GM12878 (cell line): ENCODE measurements around the gene ABHD13. TPM values are rescaled to one million over a fixed set of nuclear protein-coding genes. Genes with fewer than 3 reads are reported as not detected.
A peak's percentile ranks its signal among the peaks of the same experiment; 100 is the strongest.

Source experiments
- ATF7 ChIP-seq: fragments of 450-650 bp; IDR thresholded peaks from 2 replicates; pipeline ENCODE4 v1.6.1; 2016; ENCODE audit warnings: low read depth, mild to moderate bottlenecking
- BACH1 ChIP-seq: fragments of 450-650 bp; IDR thresholded peaks from 2 replicates; pipeline ENCODE4 v1.6.1; 2017; ENCODE audit warnings: mild to moderate bottlenecking, borderline replicate concordance
- CBX3 ChIP-seq: fragments of 200-600 bp; sonication (generic); IDR thresholded peaks from 2 replicates; pipeline ENCODE4 v1.6.1; 2016; ENCODE audit warnings: low read depth, borderline replicate concordance
- CHD1 ChIP-seq: IDR thresholded peaks from 2 replicates; pipeline ENCODE4 v1.6.1; 2012; ENCODE audit warnings: low read depth, low read length, improper control_type of control experiment
- CREB1 ChIP-seq: IDR thresholded peaks from 2 replicates; pipeline ENCODE4 v1.6.1; 2012; ENCODE audit warnings: low read depth, mild to moderate bottlenecking, inconsistent platforms
- E2F4 ChIP-seq: IDR thresholded peaks from 2 replicates; pipeline ENCODE4 v1.6.1; 2012; ENCODE audit warnings: low read depth, low read length, improper control_type of control experiment
- FOXM1 ChIP-seq: IDR thresholded peaks from 2 replicates; pipeline ENCODE4 v1.6.1; 2012; ENCODE audit warnings: low read depth, mild to moderate bottlenecking, inconsistent platforms, low read length, moderate library complexity
- GATAD2B ChIP-seq: fragments of 450-650 bp; conservative IDR thresholded peaks from 2 replicates; pipeline ENCODE4 v1.6.1; 2017; ENCODE audit warnings: low read depth, mild to moderate bottlenecking, moderate library complexity
- IKZF1 ChIP-seq: fragments of 450-650 bp; conservative IDR thresholded peaks from 2 replicates; pipeline ENCODE4 v1.6.1; 2017; ENCODE audit warnings: antibody characterized with exemption, mild to moderate bottlenecking
- IRF3 ChIP-seq: fragments of 450-650 bp; IDR thresholded peaks from 2 replicates; pipeline ENCODE4 v1.6.1; 2014; ENCODE audit warnings: mild to moderate bottlenecking
- MYB ChIP-seq: fragments of 150-350 bp; IDR thresholded peaks from 2 replicates; pipeline ENCODE4 v1.6.1; 2014; ENCODE audit warnings: mild to moderate bottlenecking, low read depth, low read length, borderline replicate concordance
- NBN ChIP-seq: fragments of 450-650 bp; IDR thresholded peaks from 2 replicates; pipeline ENCODE4 v1.6.1; 2016
- NFYB ChIP-seq: IDR thresholded peaks from 2 replicates; pipeline ENCODE4 v1.6.1; 2011; ENCODE audit warnings: low read depth, mild to moderate bottlenecking, low read length, improper control_type of control experiment, moderate library complexity; ENCODE audit not compliant: insufficient read depth
- PAX8 ChIP-seq: fragments of 450-650 bp; IDR thresholded peaks from 2 replicates; pipeline ENCODE4 v1.6.1; 2017; ENCODE audit warnings: mild to moderate bottlenecking, moderate library complexity
- PML ChIP-seq: IDR thresholded peaks from 2 replicates; pipeline ENCODE4 v1.6.1; 2012; ENCODE audit warnings: low read length, inconsistent platforms
- PRDM15 ChIP-seq: fragments of 450-650 bp; formaldehyde crosslinking; IDR thresholded peaks from 2 replicates; pipeline ENCODE4 v1.4.0; 2020; ENCODE audit warnings: mild to moderate bottlenecking, moderate library complexity
- TARDBP ChIP-seq: IDR thresholded peaks from 2 replicates; pipeline ENCODE4 v1.6.1; 2016; ENCODE audit warnings: borderline replicate concordance
- TBL1XR1 ChIP-seq: IDR thresholded peaks from 2 replicates; pipeline ENCODE4 v1.6.1; 2012; ENCODE audit warnings: low read depth, low read length, improper control_type of control experiment
- TCF7 ChIP-seq: IDR thresholded peaks from 2 replicates; pipeline ENCODE4 v1.6.1; 2014; ENCODE audit warnings: antibody characterized with exemption, borderline replicate concordance
- ZNF592 ChIP-seq: fragments of 450-650 bp; IDR thresholded peaks from 2 replicates; pipeline ENCODE4 v1.6.1; 2017; ENCODE audit warnings: mild to moderate bottlenecking, moderate library complexity
- polyA plus RNA-seq, 11 experiments: library from polyadenylated mRNA; depleted of rRNA in 4 of 11; unstranded in 6 of 11; stranded (reverse) in 5 of 11; fragments of >200 nt; fragmentation: Nextera tagmentation in 4 of 11; fragmentation: Illumina TruSeq in 1 of 11; extraction: Ambion mirVana in 4 of 11; extraction: Trizol in 1 of 11; gene quantifications; 1 replicate in 1 of 11; 2 replicates in 10 of 11; pipeline versions ENCODE4 v1.2.1 to v1.2.3, GENCODE V29; 2011 to 2016; ENCODE audit warnings: inconsistent platforms in 2 of 11, missing spikeins in 2 of 11, low read depth in 1 of 11
- total RNA-seq, 4 experiments: library from RNA; depleted of rRNA in 3 of 4; stranded (reverse); fragments of >200 nt in 3 of 4; fragmentation: Illumina TruSeq in 1 of 4; extraction: Trizol in 1 of 4; gene quantifications; 2 replicates each; pipeline versions ENCODE4 v1.2.1 to v1.2.3, GENCODE V29; 2013 to 2021

ABHD13 gene
- total and polyA plus RNA-seq, 10 of the 15 experiments (the other 5 are each of a cell fraction or from before 2014, with no cell fraction given), result 3.2 to 10.7 (median 6.5) TPM

GRCh38 chr13:108218044-108218974 is at the start of gene ABHD13 (continued):
- TF ChIP-seq MYB (no peak), E2F4 (no peak), PRDM15 (CRISPR knock-in tag) (no peak), PML (peak; percentile 53; the same call in 1 of the 2 replicates), CHD1 (peak; percentile 7; the same call in 1 of the 2 replicates), CREB1 (peak; percentile 56), NBN (peak; percentile 87), PAX8 (no peak), GATAD2B (peak; percentile 84), TARDBP (peak; percentile 38; the same call in 1 of the 2 replicates), IRF3 (no peak), ATF7 (peak; percentile 49; the same call in 1 of the 2 replicates), IKZF1 (peak; percentile 93), ZNF592 (no peak), TCF7 (peak; percentile 46; the same call in 1 of the 2 replicates), TBL1XR1 (peak; percentile 68), NFYB (no peak), BACH1 (peak; percentile 4; the same call in 1 of the 2 replicates), CBX3 (no peak), FOXM1 (no peak)
